ENCODE data around the gene CHST8.

The CHST8 gene

DNA sequence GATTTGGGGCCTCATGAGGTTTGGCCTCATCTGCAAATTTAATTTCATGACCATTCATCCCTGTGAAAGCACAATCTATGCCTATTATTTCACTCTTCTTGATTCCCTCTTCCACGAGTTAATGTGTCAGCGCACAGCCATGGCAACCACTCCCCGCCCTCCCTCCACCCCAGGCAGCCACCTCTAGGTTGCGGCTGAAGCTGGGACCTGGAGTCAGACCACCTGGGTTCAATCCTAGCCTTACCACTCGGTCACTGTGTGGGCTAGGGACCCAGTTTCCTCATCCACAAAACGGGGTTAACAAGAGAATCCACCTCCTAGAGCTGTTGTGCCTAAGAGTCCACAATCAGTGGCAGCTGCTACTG lies 9.8 kb downstream of the CHST8 start:
- Histone ChIP-seq H3K27me3 (ENCODE audit: insufficient read depth, poor library complexity, severe bottlenecking) (no peaks in the 10 kb centered on the region), H3K27ac (replicated peaks) (no peak overlapping the region), H3K4me3 (replicated peaks; ENCODE audit: insufficient read depth, low read length) (no peak overlapping the region)
- no peak for TF ChIP-seq POLR2AphosphoS5 (IDR thresholded peaks at IDR 0.05; ENCODE audit: low read depth)
- no peak for TF ChIP-seq SPI1 (IDR thresholded peaks at IDR 0.05; ENCODE audit: borderline replicate concordance, low read depth)
- no peak for DNase-seq (ENCODE audit: low read depth in 1 of 2, low spot score in 1 of 2)

DNA sequence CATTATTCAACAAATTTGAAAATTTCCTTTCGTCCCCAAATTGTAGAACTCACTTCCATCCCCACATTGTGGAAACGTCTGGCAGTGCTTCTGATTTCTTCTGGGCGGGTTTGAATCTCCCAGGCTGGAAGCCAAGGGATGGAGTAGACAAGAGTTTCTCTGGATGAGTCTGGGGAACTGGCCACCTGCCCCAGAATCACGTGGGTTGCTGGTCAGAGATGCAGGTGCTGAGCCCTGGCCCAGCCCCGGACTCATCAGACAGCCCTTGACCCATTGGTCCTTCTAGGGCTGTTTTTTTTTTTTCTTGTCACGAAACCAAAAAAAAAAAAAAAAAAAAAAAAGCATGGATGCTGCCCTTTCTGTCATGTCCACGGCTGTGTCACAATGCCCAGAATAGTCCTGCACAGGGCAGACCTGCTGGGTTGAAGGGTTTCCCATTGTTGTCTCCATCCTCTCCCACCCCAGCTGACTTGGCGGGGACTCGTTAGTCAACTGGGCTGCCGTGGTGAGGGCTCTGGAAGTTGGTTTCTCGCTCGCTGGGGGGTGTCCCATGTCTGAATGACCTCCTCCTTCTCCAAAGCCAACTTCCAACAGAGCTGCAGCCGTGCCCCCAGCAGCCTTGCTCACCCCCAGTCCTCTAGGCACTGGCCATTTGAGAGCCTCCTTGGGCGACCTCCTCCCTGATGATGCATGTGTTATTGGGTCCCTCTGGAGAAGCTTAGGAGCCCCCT lies 12.8 kb downstream of the CHST8 start:
- no peaks in the 10 kb centered on the region for H3K27me3 ChIP-seq (ENCODE audit: insufficient read depth, poor library complexity, severe bottlenecking)
- TF ChIP-seq, protein P1, sequence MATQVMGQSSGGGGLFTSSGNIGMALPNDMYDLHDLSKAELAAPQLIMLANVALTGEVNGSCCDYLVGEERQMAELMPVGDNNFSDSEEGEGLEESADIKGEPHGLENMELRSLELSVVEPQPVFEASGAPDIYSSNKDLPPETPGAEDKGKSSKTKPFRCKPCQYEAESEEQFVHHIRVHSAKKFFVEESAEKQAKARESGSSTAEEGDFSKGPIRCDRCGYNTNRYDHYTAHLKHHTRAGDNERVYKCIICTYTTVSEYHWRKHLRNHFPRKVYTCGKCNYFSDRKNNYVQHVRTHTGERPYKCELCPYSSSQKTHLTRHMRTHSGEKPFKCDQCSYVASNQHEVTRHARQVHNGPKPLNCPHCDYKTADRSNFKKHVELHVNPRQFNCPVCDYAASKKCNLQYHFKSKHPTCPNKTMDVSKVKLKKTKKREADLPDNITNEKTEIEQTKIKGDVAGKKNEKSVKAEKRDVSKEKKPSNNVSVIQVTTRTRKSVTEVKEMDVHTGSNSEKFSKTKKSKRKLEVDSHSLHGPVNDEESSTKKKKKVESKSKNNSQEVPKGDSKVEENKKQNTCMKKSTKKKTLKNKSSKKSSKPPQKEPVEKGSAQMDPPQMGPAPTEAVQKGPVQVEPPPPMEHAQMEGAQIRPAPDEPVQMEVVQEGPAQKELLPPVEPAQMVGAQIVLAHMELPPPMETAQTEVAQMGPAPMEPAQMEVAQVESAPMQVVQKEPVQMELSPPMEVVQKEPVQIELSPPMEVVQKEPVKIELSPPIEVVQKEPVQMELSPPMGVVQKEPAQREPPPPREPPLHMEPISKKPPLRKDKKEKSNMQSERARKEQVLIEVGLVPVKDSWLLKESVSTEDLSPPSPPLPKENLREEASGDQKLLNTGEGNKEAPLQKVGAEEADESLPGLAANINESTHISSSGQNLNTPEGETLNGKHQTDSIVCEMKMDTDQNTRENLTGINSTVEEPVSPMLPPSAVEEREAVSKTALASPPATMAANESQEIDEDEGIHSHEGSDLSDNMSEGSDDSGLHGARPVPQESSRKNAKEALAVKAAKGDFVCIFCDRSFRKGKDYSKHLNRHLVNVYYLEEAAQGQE (IDR thresholded peaks at IDR 0.05; ENCODE audit: insufficient replicate concordance, low read depth), result no peak
- no peak for TF ChIP-seq SPI1 (IDR thresholded peaks at IDR 0.05; ENCODE audit: borderline replicate concordance, low read depth)
- no peak overlapping the region for H3K27ac ChIP-seq (replicated peaks)
- no peak overlapping the region for H3K4me3 ChIP-seq (replicated peaks; ENCODE audit: insufficient read depth, low read length)
- no peak for DNase-seq (ENCODE audit: low read depth in 1 of 2, low spot score in 1 of 2)

DNA sequence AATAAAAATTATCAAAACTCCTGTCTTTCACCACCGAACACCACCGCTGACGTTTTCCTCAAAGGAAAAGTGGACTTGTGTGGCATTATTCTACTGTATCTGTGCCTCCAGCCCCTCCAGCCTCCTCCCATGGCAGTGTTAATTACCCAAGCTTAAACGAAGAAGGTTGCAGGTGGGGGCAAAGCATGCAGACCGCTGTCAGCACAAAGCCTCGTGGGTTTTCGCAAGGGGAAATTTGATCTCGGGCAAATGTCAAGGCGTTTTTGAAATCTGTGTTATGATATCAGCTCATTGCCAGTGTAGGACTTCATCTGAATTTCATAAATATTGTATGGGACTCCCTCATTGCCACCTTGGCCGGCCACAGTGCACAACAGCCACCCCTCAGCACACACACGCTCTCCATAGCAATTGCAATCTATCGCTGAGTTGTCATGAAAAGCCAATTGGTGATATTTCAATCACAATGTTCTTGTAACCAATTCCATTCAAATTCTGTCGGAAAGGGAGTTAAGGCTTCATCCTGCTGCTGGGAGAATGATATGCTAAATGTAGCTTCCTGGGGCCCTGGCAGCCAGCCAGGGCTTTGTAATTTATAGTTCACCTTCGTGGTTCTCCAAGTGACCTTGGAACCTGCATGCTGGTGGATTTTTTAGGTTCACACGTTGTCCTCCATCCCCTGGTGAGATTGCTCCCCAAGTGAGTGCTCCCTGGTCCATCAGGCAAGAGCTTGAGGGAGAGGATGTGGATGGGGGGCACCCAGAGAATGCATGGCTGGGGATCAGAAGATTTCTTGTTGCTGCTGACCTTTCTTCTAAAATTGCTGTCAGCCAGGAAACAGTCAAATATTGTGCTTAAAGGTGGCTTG lies 16.6 kb downstream of the CHST8 start:
- no peak for DNase-seq (ENCODE audit: low read depth in 1 of 2, low spot score in 1 of 2)
- Histone ChIP-seq H3K4me3 (replicated peaks; ENCODE audit: insufficient read depth, low read length) (no peak overlapping the region), H3K27ac (replicated peaks) (no peak overlapping the region), H3K27me3 (ENCODE audit: insufficient read depth, poor library complexity, severe bottlenecking) (no peaks in the 10 kb centered on the region)
- TF ChIP-seq, protein P1 (IDR thresholded peaks at IDR 0.05; ENCODE audit: insufficient replicate concordance, low read depth), result no peak
- no peak for TF ChIP-seq SPI1 (IDR thresholded peaks at IDR 0.05; ENCODE audit: borderline replicate concordance, low read depth)
- no peak for TF ChIP-seq GABPA (IDR thresholded peaks at IDR 0.05; ENCODE audit: low read depth)
- TF ChIP-seq, protein P2, sequence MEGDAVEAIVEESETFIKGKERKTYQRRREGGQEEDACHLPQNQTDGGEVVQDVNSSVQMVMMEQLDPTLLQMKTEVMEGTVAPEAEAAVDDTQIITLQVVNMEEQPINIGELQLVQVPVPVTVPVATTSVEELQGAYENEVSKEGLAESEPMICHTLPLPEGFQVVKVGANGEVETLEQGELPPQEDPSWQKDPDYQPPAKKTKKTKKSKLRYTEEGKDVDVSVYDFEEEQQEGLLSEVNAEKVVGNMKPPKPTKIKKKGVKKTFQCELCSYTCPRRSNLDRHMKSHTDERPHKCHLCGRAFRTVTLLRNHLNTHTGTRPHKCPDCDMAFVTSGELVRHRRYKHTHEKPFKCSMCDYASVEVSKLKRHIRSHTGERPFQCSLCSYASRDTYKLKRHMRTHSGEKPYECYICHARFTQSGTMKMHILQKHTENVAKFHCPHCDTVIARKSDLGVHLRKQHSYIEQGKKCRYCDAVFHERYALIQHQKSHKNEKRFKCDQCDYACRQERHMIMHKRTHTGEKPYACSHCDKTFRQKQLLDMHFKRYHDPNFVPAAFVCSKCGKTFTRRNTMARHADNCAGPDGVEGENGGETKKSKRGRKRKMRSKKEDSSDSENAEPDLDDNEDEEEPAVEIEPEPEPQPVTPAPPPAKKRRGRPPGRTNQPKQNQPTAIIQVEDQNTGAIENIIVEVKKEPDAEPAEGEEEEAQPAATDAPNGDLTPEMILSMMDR (IDR thresholded peaks at IDR 0.05; ENCODE audit: insufficient read depth, low read length), result no peak
- no peak for TF ChIP-seq POLR2AphosphoS5 (IDR thresholded peaks at IDR 0.05; ENCODE audit: low read depth)

DNA sequence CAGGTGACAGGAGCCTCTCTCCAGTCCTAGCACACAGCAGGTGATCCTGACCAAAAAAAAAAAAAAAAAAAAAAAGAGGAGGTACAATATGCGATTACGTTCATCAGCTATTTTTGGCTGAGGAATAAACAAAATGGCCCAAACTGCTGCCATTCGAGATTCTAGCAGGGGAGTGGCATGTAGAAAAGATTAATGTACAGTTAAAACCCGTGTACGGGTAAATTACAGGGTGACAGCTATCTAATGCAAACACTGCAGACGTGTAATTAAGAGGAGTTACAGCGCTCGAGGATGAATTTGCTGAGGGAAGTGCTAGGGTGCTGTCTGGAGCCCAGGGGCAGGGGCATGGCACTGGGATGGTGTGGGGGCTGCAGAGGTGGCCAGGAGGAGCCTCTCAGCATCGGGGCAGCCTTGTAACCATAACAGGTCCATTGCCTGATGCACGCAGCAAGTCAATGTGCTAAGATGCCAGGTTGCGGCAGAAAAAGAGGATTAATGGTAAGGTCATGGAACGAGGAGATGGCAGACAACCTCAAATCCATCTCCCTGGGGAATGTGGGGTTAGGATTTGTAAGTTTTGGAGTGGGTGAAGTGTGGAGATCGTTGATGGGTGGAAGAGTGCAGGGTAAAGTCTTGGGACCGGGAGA lies 17.4 kb downstream of the CHST8 start:
- no peak for DNase-seq (ENCODE audit: low read depth in 1 of 2, low spot score in 1 of 2)
- Histone ChIP-seq H3K4me3 (replicated peaks; ENCODE audit: insufficient read depth, low read length) (no peak overlapping the region), H3K27ac (replicated peaks) (no peak overlapping the region), H3K27me3 (ENCODE audit: insufficient read depth, poor library complexity, severe bottlenecking) (no peaks in the 10 kb centered on the region)
- no peak for TF ChIP-seq POLR2AphosphoS5 (IDR thresholded peaks at IDR 0.05; ENCODE audit: low read depth)
- TF ChIP-seq, protein P1 (IDR thresholded peaks at IDR 0.05; ENCODE audit: insufficient replicate concordance, low read depth), result no peak
- no peak for TF ChIP-seq SPI1 (IDR thresholded peaks at IDR 0.05; ENCODE audit: borderline replicate concordance, low read depth)
- TF ChIP-seq GABPA (IDR thresholded peaks at IDR 0.05; ENCODE audit: low read depth), result no peak
- TF ChIP-seq, protein P2 (IDR thresholded peaks at IDR 0.05; ENCODE audit: insufficient read depth, low read length), result no peak

All from HL-60 (cell line).